Omental fat pad (tissue), 4 donors: ENCODE data around the gene NPR2. TPM values are rescaled to one million over a fixed set of nuclear protein-coding genes. Genes with fewer than 3 reads are reported as not detected.

Source experiments
- ATAC-seq: fragments of 150-250 bp; one replicate; pipeline ENCODE4 v1.9.1; 2016; ENCODE audit warnings: mild to moderate bottlenecking, moderate library complexity; ENCODE audit not compliant: low FRiP score
- DNase-seq: peaks from one replicate; pipeline ENCODE4 v3.0.0-alpha.2; 2019; ENCODE audit warnings: low spot score
- CTCF ChIP-seq, 3 donors: fragments of 450-650 bp; IDR thresholded peaks; one replicate each; pipeline ENCODE4 v1.5.1; 2016 to 2017; ENCODE audit warnings: antibody characterized with exemption in 3 of 3, mild to moderate bottlenecking in 3 of 3, moderate library complexity in 2 of 3
- total RNA-seq, 4 donors: library from RNA; depleted of rRNA; stranded (reverse); fragments of >200 nt; gene quantifications; one replicate each; pipeline ENCODE4 v1.1.0, GENCODE V29; 2016

Gene NPR2
- total RNA-seq, 4 donors from 2014 or later: 13.7 to 28.2 (median 24.3) TPM

DNA sequence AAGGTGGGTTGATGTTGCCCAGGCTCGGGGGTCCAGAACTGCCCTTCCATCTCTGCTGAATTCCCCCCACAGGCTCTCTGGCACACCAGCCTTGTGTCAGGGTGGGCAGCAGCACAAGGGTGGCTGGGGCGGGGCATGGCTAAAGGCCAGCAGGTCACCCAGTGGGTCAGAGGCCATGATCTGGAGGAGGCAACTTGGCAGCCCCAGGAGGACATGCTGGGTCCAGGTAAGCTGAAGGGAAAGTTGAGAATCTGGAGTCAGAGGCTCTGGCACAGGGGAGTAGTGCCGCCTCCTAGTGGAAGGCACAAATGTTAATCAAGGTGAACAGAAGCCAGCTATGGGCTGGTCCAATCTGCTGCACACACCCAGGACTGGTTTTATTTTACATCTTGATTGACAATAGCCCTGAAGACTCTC lies 43.8 kb downstream of the NPR2 start:
- ATAC-seq (no peak), DNase-seq (no peak)
- no peak for TF ChIP-seq CTCF (IDR thresholded peaks at IDR 0.05)

DNA sequence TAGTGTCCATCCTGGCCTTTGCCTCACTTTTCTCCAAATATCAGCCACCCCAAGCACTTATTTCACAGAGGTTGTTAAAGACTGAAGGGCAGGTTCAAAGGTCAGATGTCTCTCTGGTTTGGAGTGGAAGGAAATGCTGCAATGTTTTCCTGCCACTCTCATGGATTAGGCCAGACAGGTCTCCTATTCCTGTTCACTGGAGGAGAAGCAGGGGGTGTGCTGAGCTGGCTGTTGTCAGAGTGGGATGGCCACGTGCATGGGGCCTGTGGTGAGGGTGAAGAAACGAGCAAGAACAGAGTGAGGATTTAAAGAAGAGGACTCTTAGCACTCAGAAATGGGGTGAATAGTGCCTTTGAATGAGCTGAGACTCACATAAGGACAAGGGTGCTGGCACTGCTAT lies 44.4 kb downstream of the NPR2 start:
- ATAC-seq: no peak
- TF ChIP-seq CTCF (IDR thresholded peaks at IDR 0.05): no peak

DNA sequence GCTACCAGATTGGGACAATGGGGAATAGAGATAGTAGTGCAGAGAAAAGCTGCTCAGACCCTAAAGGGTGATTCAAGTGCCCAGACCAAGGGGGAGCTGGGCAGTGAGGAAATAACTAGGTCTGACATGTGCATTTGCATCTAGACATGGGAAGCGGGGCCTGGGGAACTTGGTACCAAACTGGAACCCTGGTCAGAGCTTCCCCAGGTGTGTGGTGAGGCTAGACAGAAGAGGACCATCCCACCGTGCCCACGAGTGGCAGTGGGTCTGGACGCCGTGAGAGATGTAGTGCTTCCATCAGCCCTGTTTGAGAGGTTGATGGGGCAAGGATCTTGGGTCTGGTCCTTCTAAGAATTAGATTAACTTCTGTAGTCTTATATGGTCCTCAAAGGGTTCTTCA lies 45.2 kb downstream of the NPR2 start:
- DNase-seq (no peak), ATAC-seq (no peak)
- no peak for TF ChIP-seq CTCF (IDR thresholded peaks at IDR 0.05)

More for the DNA sequence above, 44.4 kb downstream of the NPR2 start:
- DNase-seq: no peak

- no peak for TF ChIP-seq CTCF (IDR thresholded peaks at IDR 0.05)
- ATAC-seq (no peak), DNase-seq (no peak)
Measured at GRCh38 chr9:35839926-35840325, 48.5 kb downstream of the NPR2 start.

DNA sequence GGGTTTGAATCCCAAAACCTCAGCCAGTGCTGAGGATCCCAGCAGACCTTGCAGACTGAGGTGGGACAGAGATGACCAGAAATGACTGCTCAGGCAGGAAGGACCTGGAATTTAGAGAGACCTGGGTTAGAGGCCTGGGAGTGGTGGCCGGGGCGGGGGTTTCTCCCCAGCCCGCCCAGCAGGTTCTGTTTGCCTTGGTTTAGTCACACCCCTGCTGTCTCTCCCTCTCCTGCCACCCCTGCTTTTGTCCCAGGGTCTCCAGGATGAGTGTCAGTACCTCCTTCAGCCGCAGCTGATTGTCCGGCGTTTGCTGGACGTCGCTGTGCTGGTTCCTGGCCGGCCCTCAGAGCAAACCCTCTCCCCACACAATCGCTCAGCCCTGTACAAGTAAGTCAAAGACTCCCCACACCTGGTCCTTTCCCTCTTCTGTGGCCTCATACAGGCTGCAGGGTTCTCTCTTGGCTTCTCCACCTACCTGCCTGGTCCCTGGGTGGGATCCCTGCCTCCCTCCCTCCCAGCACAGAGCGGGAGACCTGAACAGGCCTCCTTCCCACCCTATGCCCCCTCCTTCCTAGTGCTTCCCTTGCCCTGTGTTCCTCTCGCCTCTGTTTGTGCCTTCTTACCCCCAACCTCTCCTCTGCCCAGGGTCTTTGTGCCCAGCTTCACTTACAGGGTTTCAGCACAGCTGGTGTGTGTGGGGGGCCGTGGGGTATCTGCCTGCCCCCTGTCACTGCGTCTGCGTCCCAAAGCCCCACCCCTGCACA lies 49.7 kb downstream of the NPR2 start:
- ATAC-seq (no peak), DNase-seq (no peak)
- no peak for TF ChIP-seq CTCF (IDR thresholded peaks at IDR 0.05)

DNA sequence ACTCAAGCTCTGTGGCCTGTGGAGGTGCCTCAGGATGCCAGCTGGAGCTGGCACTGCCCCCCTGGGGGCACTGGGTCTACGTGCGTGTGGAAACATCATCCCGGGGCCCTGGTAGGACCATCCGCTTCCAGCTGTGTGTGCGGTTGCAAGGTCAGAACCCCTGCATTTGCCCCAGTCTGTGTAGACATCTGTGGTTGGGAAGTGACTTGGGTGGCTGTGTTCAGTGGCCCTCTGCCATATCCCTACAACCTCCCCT lies 50.2 kb downstream of the NPR2 start:
- no peak for TF ChIP-seq CTCF (IDR thresholded peaks at IDR 0.05)
- ATAC-seq (no peak), DNase-seq (no peak)

DNA sequence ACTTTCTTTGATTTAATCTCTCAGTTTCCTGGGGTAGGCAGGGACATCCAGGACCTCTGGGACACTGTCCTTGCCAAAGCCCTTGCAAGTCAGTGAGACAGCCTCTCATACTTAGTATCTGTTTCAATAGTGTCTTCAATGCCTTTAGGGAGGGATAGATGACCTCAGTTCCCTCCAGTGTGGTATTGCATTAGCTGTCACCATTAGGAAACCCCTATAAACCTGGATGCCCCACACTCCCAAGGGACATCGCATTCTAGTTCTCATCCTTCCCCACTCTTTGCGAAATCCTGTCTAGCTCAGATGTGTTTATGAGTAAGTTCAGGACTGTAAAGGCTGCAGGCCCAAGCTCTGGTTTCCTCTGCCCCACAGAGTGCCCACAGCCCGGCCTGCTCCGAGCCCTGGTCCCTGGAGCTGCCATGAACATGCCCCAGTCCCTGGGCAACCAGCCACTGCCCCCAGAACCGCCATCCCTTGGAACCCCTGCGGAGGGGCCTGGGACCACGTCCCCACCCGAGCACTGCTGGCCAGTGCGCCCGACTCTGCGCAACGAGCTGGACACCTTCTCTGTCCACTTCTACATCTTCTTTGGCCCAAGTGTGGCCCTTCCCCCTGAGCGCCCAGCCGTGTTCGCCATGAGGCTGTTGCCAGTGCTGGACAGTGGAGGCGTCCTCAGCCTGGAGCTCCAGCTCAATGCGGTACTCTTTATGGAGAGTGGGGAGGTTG lies 50.8 kb downstream of the NPR2 start:
- no peak for TF ChIP-seq CTCF (IDR thresholded peaks at IDR 0.05)
- DNase-seq: no peak
- ATAC-seq: no peak
